SK-N-MC (cell line): ENCODE data around the gene OR2AJ1.

Experiments used
- EZH2 ChIP-seq: fragments of 200-600 bp; sonication (generic); IDR thresholded peaks from one replicate; pipeline ENCODE4 v1.6.1; 2017; ENCODE audit warnings: antibody characterized with exemption
- FOXP2 ChIP-seq: optimal IDR thresholded peaks from 2 replicates; pipeline ENCODE3; 2011; ENCODE audit warnings: mild to moderate bottlenecking, moderate library complexity; ENCODE audit not compliant: insufficient read depth; ENCODE audit errors: extremely low read length, control extremely low read depth
- POLR2AphosphoS5 ChIP-seq: IDR thresholded peaks from 2 replicates; pipeline ENCODE4 v1.6.1; 2012; ENCODE audit warnings: mild to moderate bottlenecking, low read depth, low read length, borderline replicate concordance

- TF ChIP-seq EZH2: no peak
- no peak for TF ChIP-seq POLR2AphosphoS5
- no peak for TF ChIP-seq FOXP2
Measured at GRCh38 chr1:247924868-247925267, at the start of gene OR2AJ1.
